ENCODE data around the gene CLMN. TPM values are rescaled to one million over a fixed set of nuclear protein-coding genes. Genes with fewer than 3 reads are reported as not detected.
A peak's percentile ranks its signal among the peaks of the same experiment; 100 is the strongest.

CLMN gene
- total and polyA plus RNA-seq, 2 of the 4 experiments (the other 2 are of a cell fraction), result 0.10 to 0.18 TPM

DNA sequence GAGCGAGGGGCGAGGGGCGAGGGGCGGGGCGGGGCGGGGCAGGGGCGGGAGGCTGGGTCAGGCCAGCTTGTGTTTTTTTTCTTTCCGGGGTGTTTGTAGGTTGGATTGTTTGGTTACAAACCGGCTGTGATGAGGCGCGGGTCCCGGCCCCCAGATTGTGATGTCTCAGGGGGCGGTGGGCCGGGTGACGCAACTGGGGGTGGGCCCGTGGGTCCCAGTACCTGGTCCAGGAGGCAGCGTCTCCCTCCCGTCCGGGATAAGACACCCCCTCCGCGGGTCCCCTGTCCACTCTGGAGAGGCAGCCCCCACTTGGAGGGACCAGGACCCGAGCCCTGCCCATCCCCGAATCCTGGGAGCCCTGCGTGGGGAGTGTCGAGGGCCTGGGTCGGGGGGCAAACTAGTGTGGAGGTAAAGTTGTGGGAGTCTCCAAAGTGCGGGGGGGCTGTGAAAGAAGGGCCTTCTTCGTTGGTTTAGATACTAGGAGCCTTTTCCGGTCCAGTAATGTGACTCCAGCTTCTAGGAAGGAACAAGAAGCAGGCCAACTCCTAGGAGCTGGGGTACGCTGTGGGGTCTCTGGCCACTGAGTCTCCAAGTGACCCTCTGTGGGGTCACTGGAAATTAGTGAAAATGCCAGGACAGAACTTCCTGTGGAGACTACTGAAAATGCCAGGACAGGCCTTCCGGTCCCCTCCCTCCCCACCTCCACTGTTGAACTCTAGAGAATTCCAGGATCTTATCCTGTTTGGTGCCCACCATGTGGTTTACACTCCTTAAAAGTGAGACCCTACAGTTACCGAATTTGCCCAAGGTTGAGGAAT is 579 bp upstream of the CLMN start:
- H3K4me3 ChIP-seq (ENCODE audit: insufficient read depth, low read depth, low read length), result peak overlapping the region; percentile 15; the same call in 1 of the 2 replicates
- no peak overlapping the region for H3K27ac ChIP-seq (ENCODE audit: insufficient read depth, low read length)
- peak overlapping the region; percentile 69 for H2AFZ ChIP-seq (replicated peaks; ENCODE audit: low read length, poor library complexity)
- H2BK120ac ChIP-seq (ENCODE audit: low read depth, low read length), result no peak overlapping the region
- H3K79me1 ChIP-seq (ENCODE audit: low read depth in 1 of 2, low read length in 2 of 2), result no peaks in the 10 kb centered on the region
- POLR2A ChIA-PET (ENCODE audit: unreplicated experiment), result no interaction called here
- no peak overlapping the region for H2BK20ac ChIP-seq (ENCODE audit: low read depth, low read length)
- no peak overlapping the region for H4K5ac ChIP-seq (ENCODE audit: low read depth, low read length)
- H3K4me1 ChIP-seq (ENCODE audit: control insufficient read depth, insufficient read depth, low read length), result no peaks in the 10 kb centered on the region; the same call in 1 of the 2 replicates
- H3K23ac ChIP-seq (ENCODE audit: low read depth, low read length), result no peak overlapping the region
- no peak overlapping the region for H4K8ac ChIP-seq (ENCODE audit: low read depth in 2 of 2, low read length in 2 of 2)
- no peak overlapping the region for H3K56ac ChIP-seq (ENCODE audit: extremely low read depth, insufficient read depth, low read length)
- no peaks in the 10 kb centered on the region for H4K20me1 ChIP-seq (ENCODE audit: insufficient read depth, low read length)
- no peak overlapping the region for H2BK5ac ChIP-seq (ENCODE audit: low read depth, low read length, poor library complexity, severe bottlenecking)
- H4K91ac ChIP-seq (ENCODE audit: insufficient read depth, low read depth, low read length), result no peak overlapping the region
- no peak overlapping the region for H3K18ac ChIP-seq (ENCODE audit: low read depth, low read length)
- no peak overlapping the region for H2AK5ac ChIP-seq (ENCODE audit: low read depth, low read length)
- H3K4me2 ChIP-seq (ENCODE audit: low read depth, low read length), result peak overlapping the region; percentile 42; the same call in 1 of the 2 replicates
- CTCF ChIA-PET, result no interaction called here
- H3K9ac ChIP-seq (ENCODE audit: low read depth, low read length), result no peak overlapping the region
- no peaks in the 10 kb centered on the region for H3K9me1 ChIP-seq (ENCODE audit: insufficient read depth, low read length)
- ATAC-seq (ENCODE audit: low read depth) (no peak), DNase-seq (no peak)
- H3K9me3 ChIP-seq (ENCODE audit: control insufficient read depth, insufficient read depth, low read length), result no peaks in the 10 kb centered on the region
- no peak overlapping the region for H3K4ac ChIP-seq (ENCODE audit: low read depth, low read length)
- H3K36me3 ChIP-seq (ENCODE audit: control insufficient read depth, insufficient read depth, low read length), result no peaks in the 10 kb centered on the region
- no peak overlapping the region for H2BK15ac ChIP-seq (ENCODE audit: low read depth, low read length)
- dilution Hi-C loops (cut with HindIII; ENCODE audit: low sequenced_read_pairs, unreplicated experiment) (no loop called here), in situ Hi-C loops (cut with MboI; ENCODE audit: low sequenced_read_pairs) (no loop called here), intact Hi-C loops (cut with micrococcal nuclease) (no loop called here)
- peaks cover 20% of the 10 kb centered on the region for H3K27me3 ChIP-seq (ENCODE audit: control insufficient read depth, insufficient read depth, low read length)
- H2AK9ac ChIP-seq (replicated peaks; ENCODE audit: low read depth, low read length, poor library complexity), result no peak overlapping the region
- no TSS peak for BruUV-seq (replicated peaks)
- 14% methylated on average over 11 of the region's 32 CpGs; no CpG with 5 or more reads in 1 of the 2 experiments for WGBS, 2 experiments (ENCODE audit: extremely low coverage in 2 of 2, insufficient read length in 1 of 2)
- H3K14ac ChIP-seq (replicated peaks; ENCODE audit: low read depth, low read length), result no peak overlapping the region
- no peak for TF ChIP-seq POLR2A (IDR thresholded peaks at IDR 0.05; ENCODE audit: low read depth, low read length)
- TF ChIP-seq FOS (IDR thresholded peaks at IDR 0.05; ENCODE audit: low read depth, low read length), result no peak
- TF ChIP-seq, protein P1, sequence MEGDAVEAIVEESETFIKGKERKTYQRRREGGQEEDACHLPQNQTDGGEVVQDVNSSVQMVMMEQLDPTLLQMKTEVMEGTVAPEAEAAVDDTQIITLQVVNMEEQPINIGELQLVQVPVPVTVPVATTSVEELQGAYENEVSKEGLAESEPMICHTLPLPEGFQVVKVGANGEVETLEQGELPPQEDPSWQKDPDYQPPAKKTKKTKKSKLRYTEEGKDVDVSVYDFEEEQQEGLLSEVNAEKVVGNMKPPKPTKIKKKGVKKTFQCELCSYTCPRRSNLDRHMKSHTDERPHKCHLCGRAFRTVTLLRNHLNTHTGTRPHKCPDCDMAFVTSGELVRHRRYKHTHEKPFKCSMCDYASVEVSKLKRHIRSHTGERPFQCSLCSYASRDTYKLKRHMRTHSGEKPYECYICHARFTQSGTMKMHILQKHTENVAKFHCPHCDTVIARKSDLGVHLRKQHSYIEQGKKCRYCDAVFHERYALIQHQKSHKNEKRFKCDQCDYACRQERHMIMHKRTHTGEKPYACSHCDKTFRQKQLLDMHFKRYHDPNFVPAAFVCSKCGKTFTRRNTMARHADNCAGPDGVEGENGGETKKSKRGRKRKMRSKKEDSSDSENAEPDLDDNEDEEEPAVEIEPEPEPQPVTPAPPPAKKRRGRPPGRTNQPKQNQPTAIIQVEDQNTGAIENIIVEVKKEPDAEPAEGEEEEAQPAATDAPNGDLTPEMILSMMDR (conservative IDR thresholded peaks at IDR 0.05; ENCODE audit: low read depth, low read length), result no peak
- no peak for TF ChIP-seq MXI1 (IDR thresholded peaks at IDR 0.05; ENCODE audit: borderline replicate concordance, low read depth, low read length)
- no peak for TF ChIP-seq RCOR1 (IDR thresholded peaks at IDR 0.05; ENCODE audit: insufficient replicate concordance, low read length)
- no peak for TF ChIP-seq MAFK (IDR thresholded peaks at IDR 0.05; ENCODE audit: low read depth, low read length)
- TF ChIP-seq, protein P2, sequence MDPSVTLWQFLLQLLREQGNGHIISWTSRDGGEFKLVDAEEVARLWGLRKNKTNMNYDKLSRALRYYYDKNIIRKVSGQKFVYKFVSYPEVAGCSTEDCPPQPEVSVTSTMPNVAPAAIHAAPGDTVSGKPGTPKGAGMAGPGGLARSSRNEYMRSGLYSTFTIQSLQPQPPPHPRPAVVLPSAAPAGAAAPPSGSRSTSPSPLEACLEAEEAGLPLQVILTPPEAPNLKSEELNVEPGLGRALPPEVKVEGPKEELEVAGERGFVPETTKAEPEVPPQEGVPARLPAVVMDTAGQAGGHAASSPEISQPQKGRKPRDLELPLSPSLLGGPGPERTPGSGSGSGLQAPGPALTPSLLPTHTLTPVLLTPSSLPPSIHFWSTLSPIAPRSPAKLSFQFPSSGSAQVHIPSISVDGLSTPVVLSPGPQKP (IDR thresholded peaks at IDR 0.05; ENCODE audit: borderline replicate concordance, low read depth, low read length), result no peak
- TF ChIP-seq, protein P3, sequence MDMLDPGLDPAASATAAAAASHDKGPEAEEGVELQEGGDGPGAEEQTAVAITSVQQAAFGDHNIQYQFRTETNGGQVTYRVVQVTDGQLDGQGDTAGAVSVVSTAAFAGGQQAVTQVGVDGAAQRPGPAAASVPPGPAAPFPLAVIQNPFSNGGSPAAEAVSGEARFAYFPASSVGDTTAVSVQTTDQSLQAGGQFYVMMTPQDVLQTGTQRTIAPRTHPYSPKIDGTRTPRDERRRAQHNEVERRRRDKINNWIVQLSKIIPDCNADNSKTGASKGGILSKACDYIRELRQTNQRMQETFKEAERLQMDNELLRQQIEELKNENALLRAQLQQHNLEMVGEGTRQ (IDR thresholded peaks at IDR 0.05; ENCODE audit: low read depth, low read length), result no peak
- TF ChIP-seq RFX5 (IDR thresholded peaks at IDR 0.05; ENCODE audit: low read depth, low read length), result no peak
- no peak for TF ChIP-seq SMC3 (IDR thresholded peaks at IDR 0.05; ENCODE audit: low read depth, low read length)
- TF ChIP-seq CHD1 (IDR thresholded peaks at IDR 0.05; ENCODE audit: low read depth, low read length), result no peak
- TF ChIP-seq BHLHE40 (IDR thresholded peaks at IDR 0.05; ENCODE audit: low read depth, low read length), result no peak
- no peak for TF ChIP-seq CEBPB (IDR thresholded peaks at IDR 0.05; ENCODE audit: low read depth, low read length)
- no peak for TF ChIP-seq MAZ (IDR thresholded peaks at IDR 0.05; ENCODE audit: borderline replicate concordance, low read depth, low read length)
- no peak for TF ChIP-seq NFE2L2 (IDR thresholded peaks at IDR 0.05; ENCODE audit: low read depth, low read length)

Measured in IMR-90 (cell line).